HTR-8/SVneo (cell line): ENCODE data around the gene APLP2.

Source experiments
- DNase-seq: peaks from one replicate; pipeline ENCODE4 v3.0.0; 2011; ENCODE audit warnings: low spot score, mixed read lengths; ENCODE audit not compliant: insufficient read length
- FAIRE-seq: peaks from 2 replicates; lab custom pipeline; 2011; peaks lifted over from hg19 to GRCh38; lab: Jason Lieb, UNC

Gene APLP2

GRCh38 chr11:130052567-130052966 is 17.1 kb upstream of the APLP2 start:
- FAIRE-seq = no peak
- no peak for DNase-seq

- no peak for FAIRE-seq
- DNase-seq = no peak
Observed at GRCh38 chr11:130054966-130055365, 14.7 kb upstream of the APLP2 start.

- FAIRE-seq (no peak), DNase-seq (no peak)
Observed at GRCh38 chr11:130055617-130056016, 14.1 kb upstream of the APLP2 start.

GRCh38 chr11:130061017-130061416 is 8.7 kb upstream of the APLP2 start:
- FAIRE-seq (no peak), DNase-seq (no peak)

GRCh38 chr11:130062026-130062425 is 7.7 kb upstream of the APLP2 start:
- FAIRE-seq (no peak), DNase-seq (no peak)

- FAIRE-seq (no peak), DNase-seq (no peak)
Observed at GRCh38 chr11:130063451-130063850, 6.2 kb upstream of the APLP2 start.

GRCh38 chr11:130064596-130064995 is 5.1 kb upstream of the APLP2 start:
- no peak for DNase-seq
- FAIRE-seq = no peak

- FAIRE-seq (no peak), DNase-seq (no peak)
Observed at GRCh38 chr11:130066338-130066737, 3.4 kb upstream of the APLP2 start.

GRCh38 chr11:130068546-130068985 is 1.1 kb upstream of the APLP2 start:
- FAIRE-seq = no peak
- DNase-seq = no peak

- FAIRE-seq = no peak
- peak; percentile 63 for DNase-seq
Observed at GRCh38 chr11:130068986-130069658, 572 bp upstream of the APLP2 start.

GRCh38 chr11:130070109-130070845 is 583 bp downstream of the APLP2 start:
- FAIRE-seq (no peak), DNase-seq (no peak)

GRCh38 chr11:130070846-130071200 is 1.1 kb downstream of the APLP2 start:
- FAIRE-seq (no peak), DNase-seq (peak; percentile 9)

- no peak for DNase-seq
- FAIRE-seq = no peak
Observed at GRCh38 chr11:130071211-130071712, 1.6 kb downstream of the APLP2 start.

- FAIRE-seq (no peak), DNase-seq (no peak)
Observed at GRCh38 chr11:130074736-130075135, 5.0 kb downstream of the APLP2 start.

- FAIRE-seq = no peak
- no peak for DNase-seq
Observed at GRCh38 chr11:130076778-130077481, 7.2 kb downstream of the APLP2 start.

GRCh38 chr11:130077671-130078070 is 8.0 kb downstream of the APLP2 start:
- FAIRE-seq = no peak

GRCh38 chr11:130078080-130078479 is 8.4 kb downstream of the APLP2 start:
- DNase-seq (no peak), FAIRE-seq (no peak)

More at GRCh38 chr11:130077671-130078070, 8.0 kb downstream of the APLP2 start:
- DNase-seq = no peak

GRCh38 chr11:130085671-130086290 is 16.1 kb downstream of the APLP2 start:
- DNase-seq (no peak), FAIRE-seq (no peak)

GRCh38 chr11:130086669-130087068 is 17.0 kb downstream of the APLP2 start:
- no peak for DNase-seq

GRCh38 chr11:130087294-130087926 is 17.7 kb downstream of the APLP2 start:
- DNase-seq = no peak
- FAIRE-seq = no peak

More at GRCh38 chr11:130086669-130087068, 17.0 kb downstream of the APLP2 start:
- no peak for FAIRE-seq
